ENCODE results near the gene TMEM222.
A peak's percentile ranks its signal among the peaks of the same experiment; 100 is the strongest.

The TMEM222 gene

DNA sequence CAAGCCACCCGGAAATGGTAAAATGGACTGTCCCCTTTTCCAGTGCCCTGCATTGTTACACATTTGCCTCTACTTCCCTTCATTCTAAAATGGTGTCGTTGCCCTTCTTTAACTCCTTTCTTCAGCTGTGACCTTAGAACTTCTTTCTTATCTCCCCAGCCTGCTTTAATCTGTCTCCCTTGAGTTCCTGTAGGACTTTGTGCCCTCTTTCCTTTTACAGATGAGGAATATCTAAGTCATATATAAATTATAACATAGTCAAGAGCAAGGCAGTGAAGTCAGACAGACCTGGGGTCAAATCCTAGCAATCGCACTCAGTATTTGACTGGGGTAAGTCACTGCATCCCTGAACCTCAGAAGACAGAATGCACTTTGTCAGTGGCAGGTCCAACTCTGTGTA lies 31.4 kb upstream of the TMEM222 start:
- Histone ChIP-seq H3K36me3 (replicated peaks) (peaks cover 8% of the 10 kb centered on the region), H3K27ac (no peak overlapping the region), H3K27me3 (replicated peaks) (no peaks in the 10 kb centered on the region), H3K4me3 (ENCODE audit: low read depth, low read length) (no peak overlapping the region)
- TF ChIP-seq, protein P1, sequence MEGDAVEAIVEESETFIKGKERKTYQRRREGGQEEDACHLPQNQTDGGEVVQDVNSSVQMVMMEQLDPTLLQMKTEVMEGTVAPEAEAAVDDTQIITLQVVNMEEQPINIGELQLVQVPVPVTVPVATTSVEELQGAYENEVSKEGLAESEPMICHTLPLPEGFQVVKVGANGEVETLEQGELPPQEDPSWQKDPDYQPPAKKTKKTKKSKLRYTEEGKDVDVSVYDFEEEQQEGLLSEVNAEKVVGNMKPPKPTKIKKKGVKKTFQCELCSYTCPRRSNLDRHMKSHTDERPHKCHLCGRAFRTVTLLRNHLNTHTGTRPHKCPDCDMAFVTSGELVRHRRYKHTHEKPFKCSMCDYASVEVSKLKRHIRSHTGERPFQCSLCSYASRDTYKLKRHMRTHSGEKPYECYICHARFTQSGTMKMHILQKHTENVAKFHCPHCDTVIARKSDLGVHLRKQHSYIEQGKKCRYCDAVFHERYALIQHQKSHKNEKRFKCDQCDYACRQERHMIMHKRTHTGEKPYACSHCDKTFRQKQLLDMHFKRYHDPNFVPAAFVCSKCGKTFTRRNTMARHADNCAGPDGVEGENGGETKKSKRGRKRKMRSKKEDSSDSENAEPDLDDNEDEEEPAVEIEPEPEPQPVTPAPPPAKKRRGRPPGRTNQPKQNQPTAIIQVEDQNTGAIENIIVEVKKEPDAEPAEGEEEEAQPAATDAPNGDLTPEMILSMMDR (IDR thresholded peaks at IDR 0.05; ENCODE audit: low read depth, low read length, missing control alignments), result no peak
- in situ Hi-C loops (cut with HindIII; ENCODE audit: low pct_ligation_motif_present, low sequenced_read_pairs), result no loop called here
- no peak for DNase-seq

DNA sequence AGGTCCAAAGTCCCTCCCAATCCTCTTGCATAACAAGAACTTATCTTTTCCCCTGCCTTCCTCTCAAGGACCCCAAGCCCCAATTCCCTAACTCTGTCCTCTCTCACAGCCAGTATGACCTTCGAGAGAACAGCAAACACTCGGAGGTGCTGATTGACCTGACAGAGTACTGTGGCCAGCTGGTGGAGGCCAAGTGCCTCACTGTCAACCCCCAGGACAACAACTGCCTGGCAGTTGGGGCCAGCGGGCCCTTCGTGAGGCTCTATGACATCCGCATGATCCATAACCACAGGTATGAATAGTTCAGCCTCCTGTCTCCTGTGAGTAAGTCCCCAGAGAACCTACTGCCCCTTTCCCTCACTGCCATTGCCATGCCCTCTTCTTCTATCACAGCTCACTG lies 29.9 kb upstream of the TMEM222 start:
- TF ChIP-seq, protein P1 (IDR thresholded peaks at IDR 0.05; ENCODE audit: low read depth, low read length, missing control alignments), result no peak
- H3K36me3 ChIP-seq (replicated peaks), result peaks cover 8% of the 10 kb centered on the region
- H3K27me3 ChIP-seq (replicated peaks), result no peaks in the 10 kb centered on the region
- peak; percentile 23 for DNase-seq
- in situ Hi-C loops (cut with HindIII; ENCODE audit: low pct_ligation_motif_present, low sequenced_read_pairs), result no loop called here
- no peak overlapping the region for H3K27ac ChIP-seq
- H3K4me3 ChIP-seq (ENCODE audit: low read depth, low read length), result no peak overlapping the region

DNA sequence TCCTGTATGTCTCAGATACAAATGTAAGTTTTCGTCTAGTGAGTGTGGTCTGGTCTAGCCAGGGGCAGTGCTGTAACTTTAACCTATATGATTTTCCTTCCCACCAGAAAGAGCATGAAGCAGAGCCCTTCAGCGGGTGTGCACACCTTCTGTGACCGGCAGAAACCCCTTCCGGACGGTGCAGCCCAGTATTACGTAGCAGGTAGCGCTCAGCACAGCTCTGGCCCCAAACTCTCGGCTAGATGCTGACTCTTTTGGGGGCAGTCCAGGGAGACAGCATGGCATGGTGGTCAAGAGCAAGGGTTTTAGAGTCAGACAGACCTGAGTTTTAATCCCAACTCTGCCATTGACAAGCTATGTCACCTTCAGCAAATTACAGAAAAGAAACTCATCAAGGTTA lies 28.0 kb upstream of the TMEM222 start:
- Histone ChIP-seq H3K36me3 (replicated peaks) (peaks cover 8% of the 10 kb centered on the region), H3K27me3 (replicated peaks) (no peaks in the 10 kb centered on the region), H3K4me3 (ENCODE audit: low read depth, low read length) (no peak overlapping the region), H3K27ac (no peak overlapping the region)
- TF ChIP-seq, protein P1 (IDR thresholded peaks at IDR 0.05; ENCODE audit: low read depth, low read length, missing control alignments), result no peak
- in situ Hi-C loops (cut with HindIII; ENCODE audit: low pct_ligation_motif_present, low sequenced_read_pairs), result no loop called here
- DNase-seq, result no peak

DNA sequence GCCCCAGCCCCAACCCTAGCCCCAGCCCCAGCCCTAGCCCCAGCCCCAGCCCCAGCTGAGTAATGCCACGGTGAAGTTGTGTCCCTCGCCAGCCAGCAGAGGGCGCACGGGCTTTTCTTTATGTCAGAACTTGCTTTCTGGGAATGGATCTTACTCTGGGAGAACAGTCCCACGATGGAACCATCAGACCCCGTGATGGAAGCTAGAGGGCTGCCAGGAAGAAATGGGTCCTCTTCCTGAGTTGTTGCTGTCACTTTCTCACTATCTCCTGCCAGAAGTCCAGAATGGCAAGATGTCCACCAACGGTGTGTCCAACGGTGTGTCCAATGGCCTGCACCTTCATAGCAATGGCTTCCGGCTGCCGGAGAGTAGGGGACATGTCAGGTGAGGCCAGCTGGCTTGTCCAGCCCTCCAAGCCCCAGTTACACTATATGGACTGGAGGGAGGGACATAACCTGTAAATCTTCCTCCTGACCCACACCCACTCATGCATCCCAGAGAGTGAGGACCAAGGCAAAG lies 25.1 kb upstream of the TMEM222 start:
- no peak overlapping the region for H3K4me3 ChIP-seq (ENCODE audit: low read depth, low read length)
- H3K27me3 ChIP-seq (replicated peaks), result no peaks in the 10 kb centered on the region
- in situ Hi-C loops (cut with HindIII; ENCODE audit: low pct_ligation_motif_present, low sequenced_read_pairs), result no loop called here
- TF ChIP-seq, protein P1 (IDR thresholded peaks at IDR 0.05; ENCODE audit: low read depth, low read length, missing control alignments), result peak; percentile 79
- peak; percentile 56 for DNase-seq
- H3K36me3 ChIP-seq (replicated peaks), result peaks cover 8% of the 10 kb centered on the region
- H3K27ac ChIP-seq, result no peak overlapping the region

DNA sequence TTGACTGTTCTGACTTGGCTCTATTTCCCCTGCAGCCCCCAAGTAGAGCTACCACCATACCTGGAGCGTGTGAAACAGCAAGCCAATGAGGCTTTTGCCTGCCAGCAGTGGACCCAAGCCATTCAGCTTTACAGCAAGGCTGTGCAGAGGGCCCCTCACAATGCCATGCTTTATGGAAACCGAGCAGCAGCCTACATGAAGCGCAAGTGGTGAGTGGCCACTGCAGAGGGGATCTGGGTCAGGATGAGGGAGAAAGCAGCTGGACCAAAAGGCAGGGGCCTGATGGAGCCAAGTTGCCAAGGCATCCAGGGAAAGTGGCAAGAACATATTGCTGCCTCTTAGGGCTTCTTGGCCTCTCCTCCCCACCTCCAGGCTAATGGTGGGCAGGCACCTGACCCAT lies 24.1 kb upstream of the TMEM222 start:
- Histone ChIP-seq H3K27ac (no peak overlapping the region), H3K27me3 (replicated peaks) (no peaks in the 10 kb centered on the region), H3K36me3 (replicated peaks) (peaks cover 8% of the 10 kb centered on the region), H3K4me3 (ENCODE audit: low read depth, low read length) (no peak overlapping the region)
- DNase-seq, result no peak
- in situ Hi-C loops (cut with HindIII; ENCODE audit: low pct_ligation_motif_present, low sequenced_read_pairs), result no loop called here
- TF ChIP-seq, protein P1 (IDR thresholded peaks at IDR 0.05; ENCODE audit: low read depth, low read length, missing control alignments), result no peak
